ENCODE measurements around the gene ADAM12. TPM values are rescaled to one million over a fixed set of nuclear protein-coding genes. Genes with fewer than 3 reads are reported as not detected.

Gene ADAM12
- total RNA-seq, 2 experiments from 2014 or later: 1.3 TPM

GRCh38 chr10:126409821-126410220 lies 21.5 kb upstream of the ADAM12 start:
- no peaks in the 10 kb centered on the region for H3K36me3 Mint-ChIP-seq (ENCODE audit: low read depth)
- POLR2A ChIA-PET: no interaction called here

GRCh38 chr10:126408953-126409641 lies 20.8 kb upstream of the ADAM12 start:
- CTCF ChIA-PET: no interaction called here
- Mint-ChIP-seq H3K9me3 (no peaks in the 10 kb centered on the region), H3K4me1 (ENCODE audit: low read depth) (no peaks in the 10 kb centered on the region), H3K36me3 (ENCODE audit: low read depth) (no peaks in the 10 kb centered on the region), H3K4me3 (no peak overlapping the region), H3K27ac (no peak overlapping the region), H3K27me3 (peaks cover 2% of the 10 kb centered on the region)
- intact Hi-C loops (cut with micrococcal nuclease): no loop called here
- ATAC-seq (no peak), DNase-seq (no peak)
- POLR2A ChIA-PET: no interaction called here
- no peak for TF ChIP-seq CTCF (IDR thresholded peaks at IDR 0.05)

More at GRCh38 chr10:126409821-126410220, 21.5 kb upstream of the ADAM12 start:
- Mint-ChIP-seq H3K27ac (no peak overlapping the region), H3K27me3 (peaks cover 2% of the 10 kb centered on the region), H3K4me3 (no peak overlapping the region), H3K9me3 (no peaks in the 10 kb centered on the region), H3K4me1 (ENCODE audit: low read depth) (no peaks in the 10 kb centered on the region)
- ATAC-seq (no peak), DNase-seq (no peak)
- TF ChIP-seq CTCF (IDR thresholded peaks at IDR 0.05): no peak
- CTCF ChIA-PET: no interaction called here
- intact Hi-C loops (cut with micrococcal nuclease): no loop called here

- intact Hi-C loops (cut with micrococcal nuclease): no loop called here
- Mint-ChIP-seq H3K27ac (no peak overlapping the region), H3K36me3 (ENCODE audit: low read depth) (no peaks in the 10 kb centered on the region), H3K9me3 (no peaks in the 10 kb centered on the region), H3K27me3 (peaks cover 2% of the 10 kb centered on the region), H3K4me3 (no peak overlapping the region), H3K4me1 (ENCODE audit: low read depth) (no peaks in the 10 kb centered on the region)
- ATAC-seq (no peak), DNase-seq (no peak)
- no peak for TF ChIP-seq CTCF (IDR thresholded peaks at IDR 0.05)
- ChIA-PET POLR2A (no interaction called here), CTCF (no interaction called here)
Observed at GRCh38 chr10:126407831-126408230, 19.6 kb upstream of the ADAM12 start.

GRCh38 chr10:126405239-126405775 lies 17.0 kb upstream of the ADAM12 start:
- ATAC-seq: no peak
- H3K27ac Mint-ChIP-seq: no peak overlapping the region
- intact Hi-C loops (cut with micrococcal nuclease): no loop called here
- H3K4me3 Mint-ChIP-seq: no peak overlapping the region
- H3K36me3 Mint-ChIP-seq (ENCODE audit: low read depth): no peaks in the 10 kb centered on the region
- CTCF ChIA-PET: no interaction called here
- POLR2A ChIA-PET: no interaction called here
- H3K27me3 Mint-ChIP-seq: peaks cover 2% of the 10 kb centered on the region
- no peaks in the 10 kb centered on the region for H3K4me1 Mint-ChIP-seq (ENCODE audit: low read depth)
- no peak for TF ChIP-seq CTCF (IDR thresholded peaks at IDR 0.05)
- DNase-seq: no peak
- H3K9me3 Mint-ChIP-seq: no peaks in the 10 kb centered on the region

DNA sequence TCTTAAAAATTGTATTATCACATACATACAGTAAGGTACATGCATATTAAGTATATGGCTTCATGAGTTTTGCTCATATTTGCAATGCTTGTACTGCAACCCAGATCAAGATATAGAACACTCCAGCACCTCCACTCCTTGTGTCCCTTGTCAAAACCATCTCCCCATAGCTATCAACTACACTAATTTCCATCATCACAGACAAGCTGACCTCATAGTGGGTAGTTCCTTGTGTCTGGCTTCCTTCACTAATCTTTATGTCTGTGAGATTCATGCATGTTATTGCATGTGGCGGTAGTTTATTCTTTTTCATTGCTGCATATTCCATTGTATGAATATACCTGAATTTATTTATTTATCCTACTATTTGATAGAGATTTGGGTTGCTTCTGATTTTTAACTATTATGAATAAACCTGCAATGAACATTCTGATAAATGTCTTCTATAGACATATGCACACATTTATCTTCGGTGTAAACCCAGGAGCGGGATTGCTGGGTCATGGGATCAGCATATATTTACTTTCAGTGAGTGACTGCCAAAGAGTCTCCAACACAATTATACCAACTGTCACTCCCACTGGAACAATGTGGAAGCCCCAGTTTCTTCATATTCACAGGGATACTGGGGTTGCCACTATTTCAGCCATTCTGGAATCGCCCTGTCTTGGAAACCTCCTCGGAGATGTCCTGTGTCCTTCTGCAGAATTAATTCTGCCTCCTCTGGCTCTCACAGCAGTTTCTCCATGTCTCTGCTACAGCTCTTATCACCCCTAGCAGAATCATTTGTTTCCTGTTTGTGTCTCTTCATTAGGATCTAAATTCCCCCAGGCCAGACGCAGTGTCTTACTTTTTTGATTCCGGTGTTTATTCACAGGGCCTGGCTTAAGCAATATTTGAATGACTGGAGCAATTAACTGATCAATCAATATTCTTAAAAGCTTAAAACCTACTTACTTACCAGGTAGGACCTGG lies 14.7 kb upstream of the ADAM12 start:
- no peaks in the 10 kb centered on the region for H3K9me3 Mint-ChIP-seq
- H3K27ac Mint-ChIP-seq: no peak overlapping the region
- no peaks in the 10 kb centered on the region for H3K36me3 Mint-ChIP-seq (ENCODE audit: low read depth)
- TF ChIP-seq CTCF (IDR thresholded peaks at IDR 0.05): no peak
- CTCF ChIA-PET: no interaction called here
- H3K4me3 Mint-ChIP-seq: no peak overlapping the region
- DNase-seq: no peak
- ATAC-seq: no peak
- no peaks in the 10 kb centered on the region for H3K4me1 Mint-ChIP-seq (ENCODE audit: low read depth)
- no peaks in the 10 kb centered on the region for H3K27me3 Mint-ChIP-seq
- POLR2A ChIA-PET: no interaction called here
- intact Hi-C loops (cut with micrococcal nuclease): no loop called here

All from activated CD8-positive, alpha-beta T cell treated with anti-CD3 and anti-CD28 coated beads for 36 hours (primary cell).